Upper lobe of left lung (tissue), 6 donors: ENCODE results near the gene TST. TPM values are rescaled to one million over a fixed set of nuclear protein-coding genes. Genes with fewer than 3 reads are reported as not detected.

Experiments used
- ATAC-seq, 2 donors: fragments of 200-7000 bp; cut with Tn5 transposase; one replicate each; pipeline ENCODE4 v1.9.1; 2022; ENCODE audit warnings: mild to moderate bottlenecking in 2 of 2, moderate library complexity in 2 of 2; ENCODE audit not compliant: low FRiP score in 2 of 2
- DNase-seq, 2 donors: peaks; one replicate each; pipeline ENCODE4 v3.0.0-alpha.2; 2019 to 2020
- H3K27ac ChIP-seq, 4 donors: fragments of 200-600 bp; sonication (generic); one replicate each; pipeline ENCODE4 v1.5.1; 2016 to 2019
- H3K27me3 ChIP-seq, 4 donors: fragments of 200-600 bp; sonication (generic); one replicate each; pipeline ENCODE4 v1.5.1; 2017 to 2019
- H3K36me3 ChIP-seq, 4 donors: fragments of 200-600 bp; sonication (generic); one replicate each; pipeline ENCODE4 v1.5.1; 2016 to 2019
- H3K4me1 ChIP-seq, 4 donors: fragments of 200-600 bp; sonication (generic); one replicate each; pipeline ENCODE4 v1.5.1; 2018 to 2019
- H3K4me3 ChIP-seq, 4 donors: fragments of 200-600 bp; sonication (generic); one replicate each; pipeline ENCODE4 v1.5.1; 2017 to 2019; ENCODE audit warnings: mild to moderate bottlenecking in 2 of 4, moderate library complexity in 1 of 4
- H3K9me3 ChIP-seq, 4 donors: fragments of 200-600 bp; sonication (generic); one replicate each; pipeline ENCODE4 v1.5.1; 2018 to 2019
- CTCF ChIP-seq, 6 experiments: fragments of 450-650 bp in 4 of 6; fragments of 200-600 bp in 2 of 6; sonication (generic) in 2 of 6; IDR thresholded peaks; one replicate each; pipeline ENCODE4 v1.5.1; 2016 to 2019; ENCODE audit warnings: antibody characterized with exemption in 6 of 6
- EP300 ChIP-seq, 4 donors: sonication (generic); formaldehyde crosslinking; IDR thresholded peaks; one replicate each; pipeline ENCODE4 v1.5.1; 2017; ENCODE audit warnings: antibody characterized with exemption in 4 of 4, control low read depth in 2 of 4
- POLR2A ChIP-seq, 4 donors: fragments of 450-650 bp; IDR thresholded peaks; one replicate each; pipeline ENCODE4 v1.5.1; 2016 to 2017; ENCODE audit warnings: antibody characterized with exemption in 4 of 4, mild to moderate bottlenecking in 2 of 4
- POLR2AphosphoS5 ChIP-seq, 2 donors: sonication (generic); formaldehyde crosslinking; IDR thresholded peaks; one replicate each; pipeline ENCODE4 v1.5.1; 2017; ENCODE audit warnings: antibody characterized with exemption in 2 of 2
- WGBS, 2 donors: methylation state at CpG; one replicate each; pipeline ENCODE4 v1.1.5; 2017 to 2018; 5-methylcytosine and 5-hydroxymethylcytosine counted together
- total RNA-seq, 6 donors: library from RNA; depleted of rRNA in 4 of 6; stranded (reverse); fragments of >200 nt in 4 of 6; gene quantifications; one replicate each; pipeline versions ENCODE4 v1.1.0 to v1.2.1, GENCODE V29; 2016 to 2021
- donor health status: DM: no; HTN: no; CAD: no; lungs with moderate emphysema.
- donor health status: DM: no; HTN: yes; CAD: no; lungs with severe emphysema.

Gene TST
- total RNA-seq, 6 donors from 2014 or later: 43.0 to 78.1 (median 70.2) TPM

GRCh38 chr22:36977947-36978660 is 41.1 kb downstream of the TST start:
- Histone ChIP-seq H3K9me3 (no peaks in the 10 kb centered on the region), H3K27ac (peak overlapping the region in 3 of 4 donors; percentile 4 to 77 (median 7)), H3K4me3 (peak overlapping the region; percentile 24 to 48 (median 42)), H3K27me3 (no peaks in the 10 kb centered on the region), H3K4me1 (peaks cover 3 to 12% (median 6%) of the 10 kb centered on the region in 4 donors), H3K36me3 (no peaks in the 10 kb centered on the region)
- TF ChIP-seq EP300 (IDR thresholded peaks at IDR 0.05) (no peak), POLR2A (IDR thresholded peaks at IDR 0.05) (peak in 1 of 4 donors; percentile 24), POLR2AphosphoS5 (IDR thresholded peaks at IDR 0.05) (peak; percentile 51 to 64), CTCF (IDR thresholded peaks at IDR 0.05) (peak; percentile 86 to 96 (median 94))
- WGBS, 2 donors: 16 to 17% methylated on average over 18 of the region's 18 CpGs
- DNase-seq: peak; percentile 87 to 96
- peak; percentile 94 to 99 for ATAC-seq

- Histone ChIP-seq H3K4me3 (peak overlapping the region; percentile 24 to 48 (median 42)), H3K36me3 (no peaks in the 10 kb centered on the region), H3K4me1 (peaks cover 3 to 12% (median 6%) of the 10 kb centered on the region in 4 donors), H3K27me3 (no peaks in the 10 kb centered on the region), H3K27ac (peak overlapping the region in 3 of 4 donors; percentile 4 to 77 (median 7)), H3K9me3 (no peaks in the 10 kb centered on the region)
- ATAC-seq (peak; percentile 79 to 82), DNase-seq (peak; percentile 83 to 87)
- TF ChIP-seq POLR2A (IDR thresholded peaks at IDR 0.05) (no peak), CTCF (IDR thresholded peaks at IDR 0.05) (peak in 5 of 6 experiments; percentile 39 to 70 (median 58))
- WGBS, 2 donors: 18 to 26% methylated on average over 12 to 13 of the region's 13 CpGs
These were observed 41.8 kb downstream of the TST start for GRCh38 chr22:36977401-36977861.

- no peaks in the 10 kb centered on the region for H3K9me3 ChIP-seq
- no peak overlapping the region for H3K4me3 ChIP-seq
- 90 to 92% methylated on average over 4 of the region's 4 CpGs for WGBS, 2 donors
- H3K4me1 ChIP-seq: peaks cover 3 to 12% (median 6%) of the 10 kb centered on the region in 4 donors
- no peaks in the 10 kb centered on the region for H3K36me3 ChIP-seq
- no peak for ATAC-seq
- H3K27me3 ChIP-seq: no peaks in the 10 kb centered on the region
- no peak for TF ChIP-seq EP300 (IDR thresholded peaks at IDR 0.05)
- TF ChIP-seq CTCF (IDR thresholded peaks at IDR 0.05): no peak
- no peak for TF ChIP-seq POLR2A (IDR thresholded peaks at IDR 0.05)
- no peak for TF ChIP-seq POLR2AphosphoS5 (IDR thresholded peaks at IDR 0.05)
- no peak for DNase-seq
- no peak overlapping the region for H3K27ac ChIP-seq
These were observed 42.6 kb downstream of the TST start for GRCh38 chr22:36976606-36977005.

GRCh38 chr22:36971341-36972125 is 47.7 kb downstream of the TST start:
- 72 to 75% methylated on average over 18 to 19 of the region's 19 CpGs for WGBS, 2 donors
- DNase-seq (no peak), ATAC-seq (no peak)
- Histone ChIP-seq H3K9me3 (no peaks in the 10 kb centered on the region), H3K27ac (no peak overlapping the region), H3K36me3 (no peaks in the 10 kb centered on the region), H3K4me3 (no peak overlapping the region), H3K27me3 (no peaks in the 10 kb centered on the region), H3K4me1 (no peaks in the 10 kb centered on the region)
- no peak for TF ChIP-seq EP300 (IDR thresholded peaks at IDR 0.05)
- no peak for TF ChIP-seq POLR2AphosphoS5 (IDR thresholded peaks at IDR 0.05)
- no peak for TF ChIP-seq POLR2A (IDR thresholded peaks at IDR 0.05)
- TF ChIP-seq CTCF (IDR thresholded peaks at IDR 0.05): no peak
